Head of caudate nucleus (tissue), 42 donors: Measurements from ENCODE around the gene CHMP3.
A peak's percentile ranks its signal among the peaks of the same experiment; 100 is the strongest.

Source experiments
- DNase-seq, 42 donors: peaks; one replicate each; pipeline versions ENCODE4 v3.0.0 to v3.0.0-alpha.2; 2020 to 2021; ENCODE audit warnings: mixed read lengths in 7 of 42
- intact Hi-C: fragments of 100-400 bp; cut with DNase I; formaldehyde crosslinking; loops from one replicate; pipeline ENCODE4 v1.15.0; 2022

The CHMP3 gene

DNA sequence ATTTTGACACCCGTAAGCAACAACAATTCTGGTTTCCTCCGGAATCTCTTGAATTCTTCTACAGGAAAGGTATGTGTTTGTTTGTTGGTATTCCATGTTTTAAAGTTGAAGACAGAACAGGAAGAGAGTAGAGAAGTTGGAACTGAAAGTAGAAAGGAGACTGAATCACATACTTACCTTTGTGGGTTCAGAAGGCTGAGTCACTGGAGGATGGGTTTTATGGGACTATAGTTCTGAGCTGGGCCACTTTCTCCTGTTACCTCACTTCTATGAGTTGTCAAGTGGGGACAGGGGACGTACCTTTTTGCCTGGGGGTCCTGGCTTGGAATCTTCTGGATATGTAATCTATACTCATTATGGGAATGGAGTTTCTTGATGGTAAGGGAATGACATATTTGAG is 81.2 kb downstream of the CHMP3 start:
- DNase-seq: no peak
- intact Hi-C loops: no loop called here

GRCh38 chr2:86480105-86480504 is 83.1 kb downstream of the CHMP3 start:
- peak in 30 of 42 donors; percentile 8 to 62 (median 36) for DNase-seq
- intact Hi-C loops: no loop called here

DNA sequence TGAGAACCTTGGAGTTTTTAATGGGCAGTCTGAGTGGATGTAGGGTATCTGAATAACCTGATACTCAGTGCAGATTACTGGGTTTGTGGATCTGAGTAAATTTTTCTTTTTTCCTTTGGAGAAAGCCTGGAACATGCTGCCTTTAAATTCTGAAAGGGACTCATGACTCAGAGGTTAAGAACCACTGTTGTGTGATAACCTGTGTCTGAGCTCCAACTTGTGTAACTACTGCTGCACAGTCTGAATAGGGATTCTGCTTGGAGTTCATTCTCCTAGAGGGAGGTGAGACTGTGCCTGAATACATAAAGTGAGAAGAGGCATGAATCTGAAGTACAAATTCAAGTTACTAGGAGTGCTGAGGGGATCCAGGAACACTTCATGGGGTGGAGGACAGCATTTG is 85.9 kb downstream of the CHMP3 start:
- DNase-seq: no peak
- intact Hi-C loops: no loop called here

DNA sequence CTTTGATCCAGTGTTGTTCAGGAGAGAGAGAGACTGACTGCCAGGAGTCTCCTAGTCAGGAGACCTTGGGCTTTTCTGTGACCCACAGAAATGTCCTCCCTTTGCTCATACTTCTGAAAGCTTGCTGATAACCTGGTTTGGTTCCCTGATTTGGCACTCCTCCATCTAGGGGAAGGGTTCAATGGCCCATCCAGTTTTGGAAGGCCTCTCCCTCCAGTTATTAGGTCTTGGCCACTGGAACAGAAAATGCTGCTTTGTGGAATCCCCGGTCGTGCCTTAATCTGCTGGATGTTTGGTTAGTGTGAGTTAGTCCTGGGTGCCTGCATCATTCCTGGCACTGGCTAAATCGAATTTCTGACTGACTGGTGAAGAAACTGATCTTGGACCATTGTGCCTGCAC is 86.3 kb downstream of the CHMP3 start:
- DNase-seq: no peak
- intact Hi-C loops: no loop called here

- no peak for DNase-seq
Measured at GRCh38 chr2:86476092-86476491, 87.2 kb downstream of the CHMP3 start.

DNA sequence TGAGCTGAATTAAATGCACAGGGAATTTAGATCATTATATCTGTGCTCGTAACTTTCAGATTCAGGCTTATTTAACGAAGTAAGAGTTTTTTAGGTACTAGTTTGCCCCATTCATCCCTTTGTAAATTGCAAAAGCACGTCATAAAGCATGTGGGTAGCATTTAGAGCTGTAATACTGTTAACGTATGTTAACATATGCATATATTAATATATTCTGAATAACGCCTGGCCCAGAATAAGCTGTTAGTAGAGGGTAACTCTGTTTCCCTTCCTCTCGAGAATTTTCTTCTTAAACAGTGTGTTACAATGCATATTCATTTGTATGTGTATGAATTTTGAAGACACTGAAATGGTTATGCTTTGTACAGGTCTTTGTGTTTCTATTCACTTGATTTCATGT is 91.6 kb downstream of the CHMP3 start:
- no peak for DNase-seq
- intact Hi-C loops: no loop called here

More at GRCh38 chr2:86476092-86476491, 87.2 kb downstream of the CHMP3 start:
- intact Hi-C loops: no loop called here

GRCh38 chr2:86470890-86471289 is 92.4 kb downstream of the CHMP3 start:
- DNase-seq: no peak
- intact Hi-C loops: no loop called here

DNA sequence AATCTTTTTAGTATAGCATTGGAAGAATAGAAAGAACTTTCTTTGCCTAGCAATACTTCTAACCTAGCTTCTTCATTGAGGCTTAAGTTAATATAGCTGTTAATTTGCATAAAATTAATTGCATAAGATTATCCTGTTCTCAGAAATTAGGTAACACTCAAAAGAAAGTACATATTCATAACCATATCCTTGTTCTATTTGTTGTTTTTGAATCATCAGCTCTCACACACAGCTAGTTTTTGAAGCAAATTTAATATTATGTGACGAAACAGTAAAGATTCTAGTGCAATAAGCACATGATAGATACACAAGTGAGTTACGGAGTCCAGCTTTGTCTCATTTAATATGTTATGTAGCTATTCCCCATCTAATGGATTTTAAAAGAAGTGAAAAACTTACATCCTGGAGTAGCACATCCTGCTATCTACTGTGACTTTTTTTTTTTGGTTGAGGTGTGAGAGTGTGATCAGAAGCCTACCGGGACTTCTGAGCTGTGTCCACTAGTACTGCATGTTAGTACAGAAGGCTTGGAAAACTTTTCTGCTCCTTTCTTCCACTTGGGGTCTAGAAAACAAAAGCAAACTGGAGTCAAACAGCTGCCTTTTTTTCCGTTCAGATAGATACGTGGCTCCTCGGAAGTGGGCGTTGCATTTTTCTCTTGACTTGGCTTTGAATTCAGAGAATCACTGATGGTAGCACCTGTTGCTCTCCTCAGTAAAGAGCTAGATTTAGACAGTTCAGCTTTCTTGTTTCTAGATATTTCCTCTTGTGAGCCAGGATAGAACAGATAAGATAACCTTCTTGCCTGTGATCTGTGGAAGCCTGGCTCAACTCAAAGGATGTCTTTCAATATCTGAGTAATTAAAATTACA is 94.8 kb downstream of the CHMP3 start:
- DNase-seq: peak in 4 of 42 donors; percentile 31 to 50 (median 38)

DNA sequence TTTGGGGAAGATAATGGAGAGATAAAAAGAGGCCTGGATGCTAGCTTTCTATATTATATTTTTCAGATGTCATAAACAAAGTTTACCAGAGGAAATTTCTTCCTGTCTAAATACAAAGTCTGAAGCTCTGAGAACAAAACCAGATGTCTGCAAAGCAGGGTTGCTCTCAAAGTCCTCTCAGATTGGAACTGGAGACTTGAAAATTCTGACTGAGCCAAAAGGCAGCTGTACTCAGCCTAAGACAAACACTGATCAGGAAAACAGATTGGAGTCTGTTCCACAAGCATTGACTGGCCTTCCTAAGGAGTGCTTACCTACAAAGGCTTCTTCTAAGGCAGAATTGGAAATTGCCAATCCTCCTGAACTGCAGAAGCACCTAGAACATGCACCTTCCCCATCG is 96.9 kb downstream of the CHMP3 start:
- DNase-seq: no peak
- intact Hi-C loops: no loop called here

More for the DNA sequence above, 94.8 kb downstream of the CHMP3 start:
- intact Hi-C loops: no loop called here

DNA sequence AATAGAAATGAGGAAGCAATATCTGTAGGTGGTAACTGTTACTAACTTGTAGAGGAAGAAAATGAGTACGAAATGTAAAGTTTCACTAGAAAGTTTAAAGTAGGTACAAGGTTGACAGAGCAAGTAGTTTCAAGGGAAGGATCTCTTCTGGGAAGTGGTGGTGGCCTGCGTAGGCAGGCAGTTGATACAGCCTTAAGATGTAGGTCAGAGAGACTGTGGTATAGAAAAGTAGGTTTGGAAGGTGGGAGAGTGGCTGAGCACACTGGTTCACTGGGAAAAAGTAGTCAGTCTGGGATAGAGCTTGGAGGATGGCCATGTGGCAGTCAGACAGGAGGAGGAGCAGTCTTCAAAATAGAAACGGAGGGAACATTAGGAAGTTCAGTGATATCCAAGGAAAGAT is 98.6 kb downstream of the CHMP3 start:
- no peak for DNase-seq
- intact Hi-C loops: no loop called here

GRCh38 chr2:86461042-86461743 is 102.0 kb downstream of the CHMP3 start:
- intact Hi-C loops: no loop called here
- DNase-seq: no peak

DNA sequence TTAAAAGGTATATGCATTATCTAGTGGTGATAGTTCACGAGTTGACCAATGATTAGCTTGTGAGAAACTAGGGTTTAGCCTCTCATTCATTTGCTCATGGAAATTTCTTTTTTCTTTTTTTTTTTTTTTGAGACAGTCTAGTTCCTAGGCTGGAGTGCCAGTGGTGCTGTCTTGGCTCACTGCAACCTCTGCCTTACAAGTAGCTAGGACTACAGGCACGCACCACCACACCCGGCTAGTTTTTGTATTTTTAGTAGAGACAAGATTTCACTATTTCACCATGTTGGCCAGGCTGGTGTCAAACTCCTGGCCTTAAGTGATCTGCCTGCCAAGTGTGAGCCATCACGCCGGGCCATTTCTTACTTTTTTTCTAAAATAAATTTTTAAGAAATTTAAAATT is 108.1 kb downstream of the CHMP3 start:
- intact Hi-C loops: no loop called here
- no peak for DNase-seq

GRCh38 chr2:86454238-86454637 is 109.0 kb downstream of the CHMP3 start:
- intact Hi-C loops: no loop called here
- no peak for DNase-seq

DNA sequence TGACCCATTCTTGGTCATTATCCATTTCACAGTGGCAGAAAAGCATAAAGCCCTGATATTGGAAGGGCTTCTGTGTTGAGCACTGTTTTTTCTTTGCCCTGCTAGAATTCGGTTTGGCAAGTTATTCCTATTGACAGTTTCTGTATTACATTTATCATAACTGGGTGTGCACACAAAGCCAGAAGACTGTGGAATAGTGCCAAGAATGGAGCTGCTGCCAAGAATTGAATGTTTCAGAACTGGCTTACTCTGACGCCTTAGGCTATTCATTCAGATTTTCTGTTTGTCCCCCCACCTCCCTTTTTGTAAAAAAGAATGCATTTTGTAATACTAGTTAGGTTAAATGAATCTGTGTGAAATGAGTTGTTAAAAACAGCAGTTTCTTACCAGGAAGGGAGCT is 109.4 kb downstream of the CHMP3 start:
- intact Hi-C loops: no loop called here
- DNase-seq: peak in 17 of 42 donors; percentile 13 to 77 (median 29)
